Neural progenitor cell (in vitro differentiated cells): Measurements from ENCODE around the gene ANXA10.

Source experiments
- EZH2 ChIP-seq: fragments of 200-600 bp; sonication (generic); IDR thresholded peaks from 2 replicates; pipeline ENCODE4 v1.6.1; 2017; ENCODE audit warnings: antibody characterized with exemption, mild to moderate bottlenecking, moderate library complexity
- TF ChIP-seq, protein P1 (sequence below): fragments of 200-600 bp; sonication (generic); IDR thresholded peaks from 2 replicates; pipeline ENCODE4 v1.5.1; 2017; ENCODE audit warnings: antibody characterized with exemption, mild to moderate bottlenecking

DNA sequence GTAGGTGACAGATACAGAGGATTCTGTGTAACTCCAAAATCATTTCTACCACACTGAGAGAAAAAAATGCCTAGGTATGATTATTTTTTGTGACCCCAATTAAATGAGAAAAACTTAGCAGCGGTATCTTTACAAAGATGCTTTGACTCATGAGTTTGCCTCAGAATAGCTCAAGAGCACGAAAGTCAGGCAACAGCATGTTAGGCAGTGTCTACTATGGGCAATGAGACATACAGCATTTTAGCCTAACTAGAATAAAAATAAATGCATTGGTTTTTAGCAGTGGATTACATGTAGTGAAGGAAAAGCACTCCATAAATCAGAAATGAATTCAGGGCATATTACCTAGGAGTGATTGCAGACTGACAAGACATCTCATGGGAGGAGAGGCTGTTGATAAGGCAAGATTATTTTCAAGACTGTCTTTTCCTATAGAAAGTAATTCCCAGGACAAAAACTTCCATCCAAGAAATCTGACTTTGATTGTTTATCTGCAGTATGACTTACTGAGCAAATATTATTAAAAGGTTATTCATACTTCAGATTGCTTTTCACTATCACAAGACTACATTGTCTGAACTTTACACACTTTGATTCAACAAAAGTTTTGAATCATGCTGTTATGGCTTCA lies 3.6 kb downstream of the ANXA10 start:
- TF ChIP-seq EZH2: no peak
- TF ChIP-seq, protein P1, sequence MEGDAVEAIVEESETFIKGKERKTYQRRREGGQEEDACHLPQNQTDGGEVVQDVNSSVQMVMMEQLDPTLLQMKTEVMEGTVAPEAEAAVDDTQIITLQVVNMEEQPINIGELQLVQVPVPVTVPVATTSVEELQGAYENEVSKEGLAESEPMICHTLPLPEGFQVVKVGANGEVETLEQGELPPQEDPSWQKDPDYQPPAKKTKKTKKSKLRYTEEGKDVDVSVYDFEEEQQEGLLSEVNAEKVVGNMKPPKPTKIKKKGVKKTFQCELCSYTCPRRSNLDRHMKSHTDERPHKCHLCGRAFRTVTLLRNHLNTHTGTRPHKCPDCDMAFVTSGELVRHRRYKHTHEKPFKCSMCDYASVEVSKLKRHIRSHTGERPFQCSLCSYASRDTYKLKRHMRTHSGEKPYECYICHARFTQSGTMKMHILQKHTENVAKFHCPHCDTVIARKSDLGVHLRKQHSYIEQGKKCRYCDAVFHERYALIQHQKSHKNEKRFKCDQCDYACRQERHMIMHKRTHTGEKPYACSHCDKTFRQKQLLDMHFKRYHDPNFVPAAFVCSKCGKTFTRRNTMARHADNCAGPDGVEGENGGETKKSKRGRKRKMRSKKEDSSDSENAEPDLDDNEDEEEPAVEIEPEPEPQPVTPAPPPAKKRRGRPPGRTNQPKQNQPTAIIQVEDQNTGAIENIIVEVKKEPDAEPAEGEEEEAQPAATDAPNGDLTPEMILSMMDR: no peak
